ENCODE data around the gene JUND. TPM values are rescaled to one million over a fixed set of nuclear protein-coding genes. Genes with fewer than 3 reads are reported as not detected.

The JUND gene
- total and polyA plus RNA-seq, 2 donors from 2014 or later: 117 to 181 TPM

DNA sequence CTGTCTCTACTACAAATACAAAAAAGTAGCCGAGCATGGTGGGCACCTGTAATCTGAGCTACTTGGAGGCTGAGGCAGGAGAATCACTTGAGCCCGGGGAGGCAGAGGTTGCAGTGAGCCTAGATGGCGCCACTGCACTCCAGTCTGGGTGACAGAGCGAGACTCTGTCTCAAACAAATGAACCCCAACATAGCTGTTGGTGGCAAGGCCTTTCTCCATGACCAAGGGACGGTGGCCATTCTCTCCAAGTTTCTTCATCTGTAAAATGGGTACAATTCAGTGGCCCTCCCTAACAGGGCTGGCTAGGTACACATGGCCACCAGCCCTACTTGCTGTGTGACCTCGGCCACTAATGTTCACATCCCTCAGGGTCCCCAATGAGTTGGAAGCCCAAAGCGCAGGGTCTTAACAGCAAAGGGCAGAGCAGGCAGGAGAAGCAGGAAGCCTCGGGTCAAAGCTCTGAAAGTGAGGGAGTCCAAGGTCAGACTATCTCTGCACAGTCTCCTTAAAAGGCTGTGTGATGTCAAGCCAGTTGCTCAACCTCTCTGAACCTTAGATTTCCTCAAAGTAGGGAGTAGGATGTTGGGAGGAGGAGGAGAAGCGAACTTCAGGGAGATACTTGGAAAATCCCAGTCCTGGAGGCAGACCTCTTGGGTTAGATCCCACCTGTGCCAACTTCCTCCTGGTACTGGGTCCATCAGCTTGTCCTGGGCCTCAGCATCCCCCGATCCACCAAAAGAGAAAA, 2.7 kb downstream of the JUND start:
- FAIRE-seq (no peak), DNase-seq (peak in 3 of 5 donors; percentile 35 to 74 (median 58))

DNA sequence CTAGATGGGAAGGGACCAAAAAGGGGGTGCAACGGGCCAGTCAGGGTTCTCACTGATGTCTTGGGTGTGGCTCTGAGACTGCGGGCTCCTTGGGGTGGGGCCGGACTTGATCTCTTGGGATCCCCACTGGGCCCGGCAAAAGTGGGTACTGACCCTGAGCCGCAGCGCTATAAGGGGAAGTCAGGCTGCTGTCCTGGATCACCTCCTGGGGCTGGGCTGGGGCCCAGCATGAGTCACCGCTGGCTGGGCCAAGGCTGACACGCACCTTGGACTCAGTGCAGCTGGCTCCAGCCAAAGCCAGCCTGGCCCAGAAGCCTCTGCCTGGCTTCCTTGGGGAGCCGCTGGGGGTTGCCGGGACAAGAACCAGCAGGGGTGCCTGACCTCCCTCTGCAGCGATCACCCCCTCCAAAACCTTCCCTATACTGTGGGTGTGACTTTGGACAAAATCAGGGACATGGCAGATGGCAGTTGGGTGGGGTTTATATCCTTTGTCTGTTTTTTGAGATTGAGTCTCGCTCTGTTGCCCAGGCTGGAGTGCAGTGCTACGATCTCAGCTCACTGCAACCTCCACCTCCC, 6.6 kb downstream of the JUND start:
- Histone ChIP-seq H3K9ac (ENCODE audit: low read length in 3 of 3) (peak overlapping the region in 2 of 3 donors; percentile 6 to 15), H3K27me3 (ENCODE audit: control insufficient read depth, insufficient read depth, low read length) (no peaks in the 10 kb centered on the region), H3K4me1 (ENCODE audit: control insufficient read depth in 2 of 3, insufficient read depth in 2 of 3, low read depth in 1 of 3, low read length in 3 of 3) (peaks cover 0 to 32% (median 27%) of the 10 kb centered on the region in 3 donors), H3K9me3 (ENCODE audit: control insufficient read depth in 2 of 3, insufficient read depth in 1 of 3, low read length in 3 of 3) (no peaks in the 10 kb centered on the region), H3K27ac (ENCODE audit: low read depth in 2 of 2, low read length in 2 of 2) (peak overlapping the region; percentile 83 to 87), H3K36me3 (ENCODE audit: control insufficient read depth in 2 of 3, insufficient read depth in 3 of 3, low read length in 3 of 3) (peaks cover 6 to 15% (median 7%) of the 10 kb centered on the region in 3 donors), H3K4me3 (ENCODE audit: low read length in 3 of 3) (peak overlapping the region in 1 of 3 donors; percentile 25)
- intact Hi-C loops (cut with DNase I): loop anchor here (10.0 kb wide), 1 partner anchor 130 kb away; no protein-coding TSS in a partner anchor
- TF ChIP-seq, protein P1, sequence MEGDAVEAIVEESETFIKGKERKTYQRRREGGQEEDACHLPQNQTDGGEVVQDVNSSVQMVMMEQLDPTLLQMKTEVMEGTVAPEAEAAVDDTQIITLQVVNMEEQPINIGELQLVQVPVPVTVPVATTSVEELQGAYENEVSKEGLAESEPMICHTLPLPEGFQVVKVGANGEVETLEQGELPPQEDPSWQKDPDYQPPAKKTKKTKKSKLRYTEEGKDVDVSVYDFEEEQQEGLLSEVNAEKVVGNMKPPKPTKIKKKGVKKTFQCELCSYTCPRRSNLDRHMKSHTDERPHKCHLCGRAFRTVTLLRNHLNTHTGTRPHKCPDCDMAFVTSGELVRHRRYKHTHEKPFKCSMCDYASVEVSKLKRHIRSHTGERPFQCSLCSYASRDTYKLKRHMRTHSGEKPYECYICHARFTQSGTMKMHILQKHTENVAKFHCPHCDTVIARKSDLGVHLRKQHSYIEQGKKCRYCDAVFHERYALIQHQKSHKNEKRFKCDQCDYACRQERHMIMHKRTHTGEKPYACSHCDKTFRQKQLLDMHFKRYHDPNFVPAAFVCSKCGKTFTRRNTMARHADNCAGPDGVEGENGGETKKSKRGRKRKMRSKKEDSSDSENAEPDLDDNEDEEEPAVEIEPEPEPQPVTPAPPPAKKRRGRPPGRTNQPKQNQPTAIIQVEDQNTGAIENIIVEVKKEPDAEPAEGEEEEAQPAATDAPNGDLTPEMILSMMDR (IDR thresholded peaks at IDR 0.05; ENCODE audit: borderline replicate concordance, extremely low read depth, insufficient read depth): no peak
- FAIRE-seq: no peak
- DNase-seq: peak in 4 of 5 donors; percentile 57 to 95 (median 76)

More for the DNA sequence above, 2.7 kb downstream of the JUND start:
- peak overlapping the region; percentile 67 to 99 (median 95) for H3K4me3 ChIP-seq (ENCODE audit: low read length in 3 of 3)
- H3K4me1 ChIP-seq (ENCODE audit: control insufficient read depth in 2 of 3, insufficient read depth in 2 of 3, low read depth in 1 of 3, low read length in 3 of 3): peaks cover 0 to 43% (median 27%) of the 10 kb centered on the region in 3 donors
- intact Hi-C loops (cut with DNase I): loop anchor here (10.0 kb wide), 1 partner anchor 126 kb away; no protein-coding TSS in a partner anchor
- H3K27ac ChIP-seq (ENCODE audit: low read depth in 2 of 2, low read length in 2 of 2): peak overlapping the region; percentile 100
- H3K27me3 ChIP-seq (ENCODE audit: control insufficient read depth, insufficient read depth, low read length): no peaks in the 10 kb centered on the region
- H3K9me3 ChIP-seq (ENCODE audit: control insufficient read depth in 2 of 3, insufficient read depth in 1 of 3, low read length in 3 of 3): no peaks in the 10 kb centered on the region
- TF ChIP-seq, protein P1 (IDR thresholded peaks at IDR 0.05; ENCODE audit: borderline replicate concordance, extremely low read depth, insufficient read depth): peak; percentile 8
- H3K36me3 ChIP-seq (ENCODE audit: control insufficient read depth in 2 of 3, insufficient read depth in 3 of 3, low read length in 3 of 3): peaks cover 7 to 15% (median 8%) of the 10 kb centered on the region in 3 donors
- peak overlapping the region; percentile 12 to 100 (median 83) for H3K9ac ChIP-seq (ENCODE audit: low read length in 3 of 3)

DNA sequence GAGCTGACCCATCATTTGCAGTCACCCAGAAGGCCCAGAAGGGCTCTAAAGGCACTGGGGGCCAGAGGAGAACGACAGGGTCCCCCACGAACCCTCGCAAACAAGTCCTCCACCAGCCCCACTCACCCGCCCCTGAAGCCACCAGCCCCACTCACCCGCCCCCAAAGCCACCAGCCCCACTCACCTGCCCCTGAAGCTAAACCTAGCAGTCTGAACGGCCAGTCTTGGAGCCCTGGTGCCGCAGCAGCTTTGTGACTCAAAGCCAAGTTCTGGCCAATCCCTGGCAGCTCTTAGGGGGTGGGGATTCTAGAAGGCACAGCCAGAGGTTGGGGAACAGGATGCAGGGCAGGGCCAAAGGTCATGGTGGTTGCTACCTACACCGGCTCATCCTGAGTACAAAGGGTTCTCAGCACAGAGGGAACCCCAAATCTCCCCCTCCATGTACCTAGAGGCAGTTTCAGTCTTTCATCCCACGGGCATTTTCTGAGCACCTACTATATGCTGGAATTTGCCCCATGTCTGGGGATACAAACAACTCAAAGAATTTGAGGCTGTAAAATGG, 7.1 kb downstream of the JUND start, which contains the start of gene IQCN:
TSS of gene IQCN (minus strand) at position 234 of the 562 bp plus-strand sequence. CDS start 4,974 bp downstream, outside the sequence.
- Histone ChIP-seq H3K27ac (ENCODE audit: low read depth in 2 of 2, low read length in 2 of 2) (peak within 1 kb of the TSS; percentile 83 to 87), H3K9ac (ENCODE audit: low read length in 3 of 3) (peak within 1 kb of the TSS in 2 of 3 donors; percentile 6 to 15), H3K27me3 (ENCODE audit: control insufficient read depth, insufficient read depth, low read length) (no peaks in the 10 kb centered on the region), H3K9me3 (ENCODE audit: control insufficient read depth in 2 of 3, insufficient read depth in 1 of 3, low read length in 3 of 3) (no peaks in the 10 kb centered on the region), H3K4me1 (ENCODE audit: control insufficient read depth in 2 of 3, insufficient read depth in 2 of 3, low read depth in 1 of 3, low read length in 3 of 3) (peaks cover 0 to 32% (median 27%) of the 10 kb centered on the region in 3 donors), H3K36me3 (ENCODE audit: control insufficient read depth in 2 of 3, insufficient read depth in 3 of 3, low read length in 3 of 3) (peaks cover 6 to 15% (median 8%) of the 10 kb centered on the region in 3 donors), H3K4me3 (ENCODE audit: low read length in 3 of 3) (peak within 1 kb of the TSS in 1 of 3 donors; percentile 25)
- intact Hi-C loops (cut with DNase I): loop anchor here (10.0 kb wide), 1 partner anchor 131 kb away; no protein-coding TSS in a partner anchor
- peak in 2 of 5 donors; percentile 56 to 70 for DNase-seq
- TF ChIP-seq, protein P1 (IDR thresholded peaks at IDR 0.05; ENCODE audit: borderline replicate concordance, extremely low read depth, insufficient read depth): no peak
- no peak for FAIRE-seq
